CD4-positive, alpha-beta T cell (primary cell): ENCODE data around the gene CROCC2. TPM values are rescaled to one million over a fixed set of nuclear protein-coding genes. Genes with fewer than 3 reads are reported as not detected.

Experiments
- ATAC-seq: fragments of 200-7000 bp; cut with Tn5 transposase; one replicate; pipeline ENCODE4 v1.10.0; 2022; ENCODE audit warnings: mild to moderate bottlenecking; ENCODE audit not compliant: poor library complexity
- CTCF ChIA-PET: fragments of 350-600 bp; sonication (Branson Sonifier 250); formaldehyde crosslinking; loops from one replicate; lab custom pipeline; 2021; ENCODE audit warnings: antibody characterized with exemption, inconsistent platforms; lab: Charles Lee
- POLR2A ChIA-PET: fragments of 350-600 bp; sonication (Branson Sonifier 250); formaldehyde crosslinking; loops from one replicate; lab custom pipeline; 2021; ENCODE audit warnings: antibody characterized with exemption, inconsistent platforms; lab: Charles Lee
- DNase-seq, 14 experiments: peaks; one replicate each; pipeline ENCODE4 v3.0.0-alpha.2; 2013 to 2020; ENCODE audit warnings: mixed read lengths in 2 of 14
- H3K27ac ChIP-seq, 2 donors: one replicate each; pipeline versions ENCODE4 v1.5.1 to v1.7.0; 2013; ENCODE audit warnings: low read length in 2 of 2, low read depth in 1 of 2, mild to moderate bottlenecking in 1 of 2
- H3K27me3 ChIP-seq, 2 experiments: 1 replicate in 1 of 2; 2 replicates in 1 of 2; pipeline versions ENCODE4 v1.6.1 to v1.7.0; 2013; ENCODE audit warnings: low read length in 2 of 2, control low read depth in 1 of 2, mild to moderate bottlenecking in 1 of 2, moderate library complexity in 1 of 2; ENCODE audit not compliant: insufficient read depth in 2 of 2, control insufficient read depth in 1 of 2
- H3K36me3 ChIP-seq: one replicate; pipeline ENCODE4 v1.6.1; 2013; ENCODE audit warnings: low read length, control low read depth; ENCODE audit not compliant: insufficient read depth
- H3K4me1 ChIP-seq: one replicate; pipeline ENCODE4 v1.6.1; 2013; ENCODE audit warnings: low read length, control low read depth; ENCODE audit not compliant: insufficient read depth
- H3K4me3 ChIP-seq: one replicate; pipeline ENCODE4 v1.5.1; 2013; ENCODE audit warnings: mild to moderate bottlenecking, low read length, moderate library complexity
- H3K9me3 ChIP-seq, 2 experiments: 1 replicate in 1 of 2; 2 replicates in 1 of 2; pipeline versions ENCODE4 v1.6.1 to v1.7.0; 2013; ENCODE audit warnings: low read length in 2 of 2, mild to moderate bottlenecking in 2 of 2, control low read depth in 1 of 2, moderate library complexity in 1 of 2; ENCODE audit not compliant: control insufficient read depth in 1 of 2, insufficient read depth in 1 of 2
- H3K27ac Mint-ChIP-seq: one replicate; pipeline ENCODE4 v1.8.0; 2020; ENCODE audit warnings: mixed read lengths
- H3K27me3 Mint-ChIP-seq: one replicate; pipeline ENCODE4 v1.8.0; 2021; ENCODE audit warnings: mixed read lengths
- H3K36me3 Mint-ChIP-seq: one replicate; pipeline ENCODE4 v1.8.0; 2021; ENCODE audit warnings: low read depth, mixed read lengths
- H3K4me1 Mint-ChIP-seq: one replicate; pipeline ENCODE4 v1.8.0; 2021; ENCODE audit warnings: low read depth, mixed read lengths
- H3K4me3 Mint-ChIP-seq: one replicate; pipeline ENCODE4 v1.8.0; 2020; ENCODE audit warnings: mild to moderate bottlenecking, mixed read lengths
- H3K9me3 Mint-ChIP-seq: one replicate; pipeline ENCODE4 v1.8.0; 2020; ENCODE audit warnings: mixed read lengths
- intact Hi-C, 2 experiments: fragments of 100-400 bp; cut with DNase I in 1 of 2; cut with micrococcal nuclease in 1 of 2; formaldehyde crosslinking; loops; one replicate each; pipeline versions ENCODE4 v1.15.1 to v1.9.0; 2023 to 2025; cut with DNase I, micrococcal nuclease
- total RNA-seq, 174 experiments: library from RNA in 2 of 174; stranded (reverse) in 2 of 174; gene quantifications; one replicate each; pipeline ENCODE4 v1.2.3 and lab custom pipeline; 2021 to 2026
- TF ChIP-seq, protein P1 (sequence below): fragments of 200-600 bp; IDR thresholded peaks from one replicate; pipeline ENCODE4 v1.8.0; 2022; ENCODE audit warnings: antibody characterized with exemption, mild to moderate bottlenecking

CROCC2 gene
- total RNA-seq, 2 experiments from 2014 or later: not detected

DNA sequence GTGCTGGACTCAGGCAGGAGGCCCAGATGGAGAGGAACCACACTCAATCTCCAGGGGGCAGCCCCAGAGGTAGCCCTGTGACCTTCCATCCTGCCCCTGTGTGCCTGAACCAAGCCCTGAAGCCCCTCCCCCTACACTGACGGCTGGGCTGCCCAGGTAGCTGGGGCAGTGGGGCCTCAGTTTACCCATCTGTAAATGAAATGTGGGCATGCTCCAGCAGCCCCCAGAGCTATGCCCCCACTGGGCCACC is 15.8 kb downstream of the CROCC2 start:
- DNase-seq (no peak), ATAC-seq (no peak)
- Histone ChIP-seq H3K27me3 (peaks cover 1 to 2% of the 10 kb centered on the region in 2 experiments), H3K36me3 (no peaks in the 10 kb centered on the region), H3K27ac (no peak overlapping the region), H3K4me1 (no peaks in the 10 kb centered on the region), H3K4me3 (no peak overlapping the region), H3K9me3 (no peaks in the 10 kb centered on the region)
- intact Hi-C loops: no loop called here
- Mint-ChIP-seq H3K9me3 (no peaks in the 10 kb centered on the region), H3K27me3 (no peaks in the 10 kb centered on the region), H3K4me1 (no peaks in the 10 kb centered on the region), H3K27ac (no peak overlapping the region), H3K4me3 (no peak overlapping the region), H3K36me3 (no peaks in the 10 kb centered on the region)
- ChIA-PET POLR2A (no interaction called here), CTCF (no interaction called here)
- TF ChIP-seq, protein P1, sequence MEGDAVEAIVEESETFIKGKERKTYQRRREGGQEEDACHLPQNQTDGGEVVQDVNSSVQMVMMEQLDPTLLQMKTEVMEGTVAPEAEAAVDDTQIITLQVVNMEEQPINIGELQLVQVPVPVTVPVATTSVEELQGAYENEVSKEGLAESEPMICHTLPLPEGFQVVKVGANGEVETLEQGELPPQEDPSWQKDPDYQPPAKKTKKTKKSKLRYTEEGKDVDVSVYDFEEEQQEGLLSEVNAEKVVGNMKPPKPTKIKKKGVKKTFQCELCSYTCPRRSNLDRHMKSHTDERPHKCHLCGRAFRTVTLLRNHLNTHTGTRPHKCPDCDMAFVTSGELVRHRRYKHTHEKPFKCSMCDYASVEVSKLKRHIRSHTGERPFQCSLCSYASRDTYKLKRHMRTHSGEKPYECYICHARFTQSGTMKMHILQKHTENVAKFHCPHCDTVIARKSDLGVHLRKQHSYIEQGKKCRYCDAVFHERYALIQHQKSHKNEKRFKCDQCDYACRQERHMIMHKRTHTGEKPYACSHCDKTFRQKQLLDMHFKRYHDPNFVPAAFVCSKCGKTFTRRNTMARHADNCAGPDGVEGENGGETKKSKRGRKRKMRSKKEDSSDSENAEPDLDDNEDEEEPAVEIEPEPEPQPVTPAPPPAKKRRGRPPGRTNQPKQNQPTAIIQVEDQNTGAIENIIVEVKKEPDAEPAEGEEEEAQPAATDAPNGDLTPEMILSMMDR: no peak

DNA sequence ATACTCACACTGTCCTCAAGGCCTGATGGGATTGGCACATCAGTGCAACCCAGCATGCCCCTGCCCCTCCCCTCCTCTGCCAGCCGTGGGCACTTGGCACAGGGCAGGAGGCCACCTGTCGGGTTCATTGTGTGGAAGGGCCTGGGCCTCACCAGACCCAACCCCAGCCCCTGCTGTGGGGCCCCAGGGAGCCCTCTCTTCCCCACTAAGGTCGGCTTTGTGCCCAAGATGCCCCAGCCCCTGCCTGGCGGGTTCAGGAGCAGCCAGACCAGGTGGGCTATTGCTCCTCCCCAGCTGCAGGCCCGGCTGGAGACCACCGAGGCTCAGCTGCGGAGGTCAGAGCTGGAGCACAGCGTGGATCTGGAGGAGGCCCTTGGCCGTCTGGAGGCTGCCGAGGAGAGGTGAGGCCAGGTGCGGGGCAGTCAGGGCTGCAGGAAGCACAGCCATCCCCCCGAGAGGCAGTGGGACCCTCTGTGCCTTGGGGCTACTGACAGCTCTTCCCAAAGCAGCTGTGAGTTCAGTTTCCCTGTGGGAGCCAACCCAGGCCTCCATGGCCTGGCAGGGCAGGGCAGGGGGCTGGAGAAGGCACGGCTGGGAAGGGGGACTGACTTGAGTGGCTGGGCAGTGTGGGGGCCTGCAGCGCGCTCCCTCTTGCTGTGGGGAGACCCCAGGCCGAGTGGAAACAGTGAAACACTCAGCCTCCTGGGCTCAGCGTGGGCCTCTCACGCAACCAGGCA is 16.3 kb downstream of the CROCC2 start:
- H3K27ac Mint-ChIP-seq: no peak overlapping the region
- POLR2A ChIA-PET: no interaction called here

DNA sequence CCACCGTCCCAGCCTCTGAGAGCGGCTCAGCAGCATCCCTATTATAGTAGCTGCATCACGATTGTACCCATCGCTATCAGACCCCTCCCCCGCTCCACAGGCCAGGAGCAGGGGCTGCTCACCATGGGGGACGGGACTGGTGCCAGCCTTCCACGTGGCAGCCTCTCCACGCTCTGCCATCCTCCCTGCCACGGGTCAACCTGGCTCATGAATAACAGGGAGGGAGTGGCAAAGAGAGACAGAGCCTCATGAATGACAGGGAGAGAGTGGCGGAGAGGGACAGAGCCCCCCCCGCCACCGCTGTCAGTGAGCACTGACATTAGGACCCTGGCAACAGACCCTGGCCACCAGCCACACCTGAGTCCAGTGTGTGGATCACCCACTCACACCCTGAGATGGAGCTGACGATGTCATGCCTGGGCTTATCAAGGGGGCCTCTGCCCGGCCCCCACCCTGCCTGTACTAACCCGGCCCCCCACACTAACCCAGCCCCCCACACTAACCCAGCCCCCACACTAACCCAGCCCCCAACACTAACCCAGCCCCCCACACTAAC is 16.9 kb downstream of the CROCC2 start:
- Histone ChIP-seq H3K36me3 (no peaks in the 10 kb centered on the region), H3K4me3 (no peak overlapping the region), H3K9me3 (no peaks in the 10 kb centered on the region), H3K27ac (no peak overlapping the region), H3K4me1 (no peaks in the 10 kb centered on the region), H3K27me3 (no peaks in the 10 kb centered on the region)
- TF ChIP-seq, protein P1: no peak
- POLR2A ChIA-PET: no interaction called here
- no peaks in the 10 kb centered on the region for H3K4me1 Mint-ChIP-seq
- H3K36me3 Mint-ChIP-seq: no peaks in the 10 kb centered on the region
- no peak for ATAC-seq
- DNase-seq: peak in 2 of 14 experiments; percentile 3 to 30
- intact Hi-C loops: no loop called here
- no peaks in the 10 kb centered on the region for H3K9me3 Mint-ChIP-seq
- H3K27ac Mint-ChIP-seq: no peak overlapping the region
- CTCF ChIA-PET: no interaction called here
- no peaks in the 10 kb centered on the region for H3K27me3 Mint-ChIP-seq
- no peak overlapping the region for H3K4me3 Mint-ChIP-seq

More for the DNA sequence above, 16.3 kb downstream of the CROCC2 start:
- Mint-ChIP-seq H3K4me3 (no peak overlapping the region), H3K36me3 (no peaks in the 10 kb centered on the region), H3K4me1 (no peaks in the 10 kb centered on the region), H3K27me3 (no peaks in the 10 kb centered on the region), H3K9me3 (no peaks in the 10 kb centered on the region)
- H3K36me3 ChIP-seq: no peaks in the 10 kb centered on the region
- H3K27me3 ChIP-seq: no peaks in the 10 kb centered on the region
- ATAC-seq: no peak
- CTCF ChIA-PET: no interaction called here
- no peaks in the 10 kb centered on the region for H3K4me1 ChIP-seq
- H3K4me3 ChIP-seq: no peak overlapping the region
- no peaks in the 10 kb centered on the region for H3K9me3 ChIP-seq
- TF ChIP-seq, protein P1: no peak
- DNase-seq: peak in 1 of 14 experiments; percentile 11
- intact Hi-C loops: no loop called here
- no peak overlapping the region for H3K27ac ChIP-seq
